HepG2 (cell line): ENCODE results near the gene MIA. TPM values are rescaled to one million over a fixed set of nuclear protein-coding genes. Genes with fewer than 3 reads are reported as not detected.

Experiments used
- ARNT2 ChIP-seq: sonication (generic); formaldehyde crosslinking; IDR thresholded peaks from 2 replicates; pipeline ENCODE4 v1.8.0; 2022; ENCODE audit warnings: mild to moderate bottlenecking, low read depth, missing genetic modification reagents, moderate library complexity
- BCL6 ChIP-seq: IDR thresholded peaks from 2 replicates; pipeline ENCODE4 v1.6.1; 2016; ENCODE audit warnings: missing genetic modification reagents, missing compliant biosample characterization
- BCLAF1 ChIP-seq: fragments of 450-650 bp; IDR thresholded peaks from 2 replicates; pipeline ENCODE4 v1.6.1; 2017; ENCODE audit warnings: mild to moderate bottlenecking
- CREM ChIP-seq, 2 experiments: sonication (generic) in 1 of 2; formaldehyde crosslinking in 1 of 2; IDR thresholded peaks; 2 replicates each; pipeline versions ENCODE4 v1.4.0 to v1.6.1; 2016 to 2020; ENCODE audit warnings: antibody characterized with exemption in 1 of 2, mild to moderate bottlenecking in 1 of 2, missing genetic modification reagents in 1 of 2
- ELF3 ChIP-seq: IDR thresholded peaks from 2 replicates; pipeline ENCODE4 v1.6.1; 2016; ENCODE audit warnings: missing genetic modification reagents, missing compliant biosample characterization
- FOXK2 ChIP-seq: fragments of 450-650 bp; IDR thresholded peaks from 2 replicates; pipeline ENCODE4 v1.6.1; 2016
- KMT2B ChIP-seq: IDR thresholded peaks from 2 replicates; pipeline ENCODE4 v1.6.1; 2016; ENCODE audit warnings: missing genetic modification reagents, missing compliant biosample characterization
- MXD4 ChIP-seq: IDR thresholded peaks from 2 replicates; pipeline ENCODE4 v1.6.1; 2016; ENCODE audit warnings: mild to moderate bottlenecking, missing biosample characterization, missing genetic modification reagents
- NR2F2 ChIP-seq: IDR thresholded peaks from 2 replicates; pipeline ENCODE4 v1.6.1; 2012; ENCODE audit warnings: low read depth, inconsistent platforms, borderline replicate concordance
- RBM39 ChIP-seq: fragments of 200-400 bp; formaldehyde crosslinking; IDR thresholded peaks from one replicate; pipeline ENCODE4 v1.6.1; 2018; ENCODE audit warnings: antibody characterized with exemption, mild to moderate bottlenecking, low read depth, low read length; ENCODE audit not compliant: poor library complexity, severe bottlenecking
- SMAD1 ChIP-seq: sonication (generic); formaldehyde crosslinking; IDR thresholded peaks from 2 replicates; pipeline ENCODE4 v1.4.0; 2020; ENCODE audit warnings: missing genetic modification reagents, low read depth, mild to moderate bottlenecking, borderline replicate concordance
- SOX13 ChIP-seq, 3 experiments: fragments of 450-650 bp in 1 of 3; sonication (generic) in 1 of 3; formaldehyde crosslinking in 1 of 3; IDR thresholded peaks in 2 of 3; conservative IDR thresholded peaks in 1 of 3; 2 replicates each; pipeline versions ENCODE4 v1.5.0 to v1.6.1; 2016 to 2020; ENCODE audit warnings: antibody characterized with exemption in 1 of 3, mild to moderate bottlenecking in 1 of 3, missing compliant biosample characterization in 1 of 3, missing genetic modification reagents in 1 of 3, moderate library complexity in 1 of 3
- SP4 ChIP-seq: sonication (generic); formaldehyde crosslinking; IDR thresholded peaks from 2 replicates; pipeline ENCODE4 v1.8.1; 2023; ENCODE audit warnings: mild to moderate bottlenecking, missing genetic modification reagents
- ZBTB42 ChIP-seq: sonication (generic); formaldehyde crosslinking; IDR thresholded peaks from 2 replicates; pipeline ENCODE4 v1.5.0; 2020; ENCODE audit warnings: mild to moderate bottlenecking, missing genetic modification reagents
- ZFX ChIP-seq: sonication (generic); formaldehyde crosslinking; IDR thresholded peaks from 2 replicates; pipeline ENCODE4 v1.4.0; 2020; ENCODE audit warnings: mild to moderate bottlenecking, low read depth, missing genetic modification reagents, moderate library complexity
- ZIK1 ChIP-seq: sonication (generic); formaldehyde crosslinking; IDR thresholded peaks from 2 replicates; pipeline ENCODE4 v1.5.0; 2020; ENCODE audit warnings: mild to moderate bottlenecking, low read depth, missing genetic modification reagents, borderline replicate concordance
- ZNF143 ChIP-seq: sonication (generic); formaldehyde crosslinking; IDR thresholded peaks from 2 replicates; pipeline ENCODE4 v1.4.0; 2020; ENCODE audit warnings: missing genetic modification reagents
- ZNF331 ChIP-seq: sonication (generic); formaldehyde crosslinking; IDR thresholded peaks from 2 replicates; pipeline ENCODE4 v1.4.0; 2020; ENCODE audit warnings: missing genetic modification reagents
- ZNF44 ChIP-seq: sonication (generic); formaldehyde crosslinking; IDR thresholded peaks from 2 replicates; pipeline ENCODE4 v1.5.1; 2020; ENCODE audit warnings: mild to moderate bottlenecking, missing genetic modification reagents
- ZNF569 ChIP-seq: sonication (generic); formaldehyde crosslinking; IDR thresholded peaks from 2 replicates; pipeline ENCODE4 v1.5.0; 2020; ENCODE audit warnings: mild to moderate bottlenecking, missing genetic modification reagents, moderate library complexity, borderline replicate concordance
- ZNF703 ChIP-seq: sonication (generic); formaldehyde crosslinking; IDR thresholded peaks from 2 replicates; pipeline ENCODE4 v1.5.1; 2020; ENCODE audit warnings: missing genetic modification reagents, mild to moderate bottlenecking, moderate library complexity, borderline replicate concordance
- ZNF761 ChIP-seq: sonication (generic); formaldehyde crosslinking; conservative IDR thresholded peaks from 2 replicates; pipeline ENCODE4 v1.4.0; 2020; ENCODE audit warnings: mild to moderate bottlenecking, missing genetic modification reagents
- ZNF776 ChIP-seq: sonication (generic); formaldehyde crosslinking; IDR thresholded peaks from 2 replicates; pipeline ENCODE4 v1.4.0; 2020; ENCODE audit warnings: mild to moderate bottlenecking, missing genetic modification reagents
- polyA plus RNA-seq, 8 experiments: library from polyadenylated mRNA; depleted of rRNA in 3 of 8; stranded (reverse) in 7 of 8; unstranded in 1 of 8; fragments of >200 nt; fragmentation: Illumina TruSeq in 4 of 8; extraction: Trizol in 4 of 8; gene quantifications; 2 replicates each; pipeline versions ENCODE4 v1.2.1 to v1.2.3, GENCODE V29; 2011 to 2016; ENCODE audit warnings: low read depth in 4 of 8, missing spikeins in 1 of 8, mixed read lengths in 1 of 8; ENCODE audit not compliant: insufficient read depth in 1 of 8
- total RNA-seq, 5 experiments: library from RNA; depleted of rRNA; stranded (reverse); fragments of >200 nt; fragmentation: Illumina TruSeq; extraction: Trizol; gene quantifications; 2 replicates each; pipeline ENCODE4 v1.2.3, GENCODE V29; 2016; ENCODE audit warnings: low read depth in 1 of 5
- TF ChIP-seq, protein P1 (sequence below), 2 experiments: sonication (generic) in 1 of 2; formaldehyde crosslinking in 1 of 2; IDR thresholded peaks; 2 replicates each; pipeline versions ENCODE4 v1.5.1 to v1.6.1; 2011 to 2020; ENCODE audit warnings: borderline replicate concordance in 1 of 2, low read depth in 1 of 2, low read length in 1 of 2, mild to moderate bottlenecking in 1 of 2, missing genetic modification reagents in 1 of 2, moderate library complexity in 1 of 2

The MIA gene
- total and polyA plus RNA-seq, 2 of the 13 experiments (the other 11 are each of a cell fraction or from before 2014, with no cell fraction given): 0.61 TPM; not detected in 1

GRCh38 chr19:40750058-40750873 is 25.1 kb upstream of the MIA start, which contains the start of gene ACTMAP (continued):
- no peak for TF ChIP-seq RBM39
- no peak for TF ChIP-seq ZNF703 (CRISPR knock-in tag)
- TF ChIP-seq CREM (IDR thresholded peaks at IDR 0.05): peak; percentile 92
- TF ChIP-seq CREM (CRISPR knock-in tag; IDR thresholded peaks at IDR 0.05): no peak
- TF ChIP-seq ZNF143 (CRISPR knock-in tag): no peak
- TF ChIP-seq ZNF761: 0 out of 2 replicates have a peak, but pooled peaks have one; percentile 54
- peak; percentile 70 for TF ChIP-seq NR2F2
- TF ChIP-seq ZFX (CRISPR knock-in tag): peak; percentile 62
- no peak for TF ChIP-seq ZNF44
- TF ChIP-seq ZBTB42: 0 out of 2 replicates have a peak, but pooled peaks have one; percentile 61
- TF ChIP-seq BCLAF1: no peak
- TF ChIP-seq SMAD1 (CRISPR knock-in tag): no peak
- TF ChIP-seq SOX13 (IDR thresholded peaks at IDR 0.05): no peak
- TF ChIP-seq SOX13 (CRISPR knock-in tag; conservative IDR thresholded peaks at IDR 0.05 in 1 of 2, IDR thresholded peaks at IDR 0.05 in 1 of 2): 0 out of 4 replicates have a peak, but pooled peaks of 1 of the 2 experiments have one; percentile 27
- TF ChIP-seq, protein P1, sequence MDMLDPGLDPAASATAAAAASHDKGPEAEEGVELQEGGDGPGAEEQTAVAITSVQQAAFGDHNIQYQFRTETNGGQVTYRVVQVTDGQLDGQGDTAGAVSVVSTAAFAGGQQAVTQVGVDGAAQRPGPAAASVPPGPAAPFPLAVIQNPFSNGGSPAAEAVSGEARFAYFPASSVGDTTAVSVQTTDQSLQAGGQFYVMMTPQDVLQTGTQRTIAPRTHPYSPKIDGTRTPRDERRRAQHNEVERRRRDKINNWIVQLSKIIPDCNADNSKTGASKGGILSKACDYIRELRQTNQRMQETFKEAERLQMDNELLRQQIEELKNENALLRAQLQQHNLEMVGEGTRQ (IDR thresholded peaks at IDR 0.05; ENCODE audit: low read depth, low read length): peak; percentile 100
- TF ChIP-seq, protein P1 (CRISPR knock-in tag; IDR thresholded peaks at IDR 0.05; ENCODE audit: borderline replicate concordance): peak; percentile 98; the same call in 1 of the 2 replicates
- no peak; the same call in 1 of the 2 replicates for TF ChIP-seq ZNF331
- TF ChIP-seq SP4 (CRISPR knock-in tag): peak; percentile 95
- TF ChIP-seq BCL6 (CRISPR knock-in tag): 0 out of 2 replicates have a peak, but pooled peaks have one; percentile 11
- peak; percentile 25 for TF ChIP-seq FOXK2
- TF ChIP-seq ZNF569: no peak
- TF ChIP-seq KMT2B (CRISPR knock-in tag): peak; percentile 45; the same call in 1 of the 2 replicates
- TF ChIP-seq ZNF776 (CRISPR knock-in tag): no peak
- 0 out of 2 replicates have a peak, but pooled peaks have one; percentile 51 for TF ChIP-seq ARNT2 (CRISPR knock-in tag)
- TF ChIP-seq MXD4 (CRISPR knock-in tag): peak; percentile 77; the same call in 1 of the 2 replicates
- TF ChIP-seq ELF3 (CRISPR knock-in tag): peak; percentile 71
- 0 out of 2 replicates have a peak, but pooled peaks have one; percentile 23 for TF ChIP-seq ZIK1 (CRISPR knock-in tag)
